Thoracic aorta (tissue), 2 donors: Measurements from ENCODE around the gene ZNF213. TPM values are rescaled to one million over a fixed set of nuclear protein-coding genes. Genes with fewer than 3 reads are reported as not detected.

ENCODE experiments used
- ATAC-seq: fragments of 150-250 bp; one replicate; pipeline ENCODE4 v1.8.0; 2017; ENCODE audit warnings: low read depth; ENCODE audit not compliant: insufficient number of reproducible peaks, low FRiP score
- DNase-seq: peaks from one replicate; pipeline ENCODE4 v3.0.0-alpha.2; 2020; ENCODE audit warnings: low spot score
- H3K27ac ChIP-seq, 2 donors: fragments of 200-600 bp; sonication (generic); 1 replicate in 1 of 2; 2 replicates in 1 of 2; pipeline ENCODE4 v1.5.1; 2016; ENCODE audit warnings: mild to moderate bottlenecking in 2 of 2, moderate library complexity in 2 of 2
- H3K27me3 ChIP-seq: fragments of 200-600 bp; sonication (generic); replicated peaks from 2 replicates; pipeline ENCODE4 v1.6.0; 2016; ENCODE audit warnings: mild to moderate bottlenecking; ENCODE audit not compliant: insufficient read depth
- H3K36me3 ChIP-seq: fragments of 200-600 bp; sonication (generic); one replicate; pipeline ENCODE4 v1.5.1; 2016
- H3K4me1 ChIP-seq, 2 donors: fragments of 200-600 bp; sonication (generic); 1 replicate in 1 of 2; 2 replicates in 1 of 2; pipeline versions ENCODE4 v1.5.1 to v1.6.0; 2016; ENCODE audit warnings: low read depth in 2 of 2, mild to moderate bottlenecking in 1 of 2; ENCODE audit not compliant: control insufficient read depth in 1 of 2
- H3K4me3 ChIP-seq: fragments of 200-600 bp; sonication (generic); 2 replicates; pipeline ENCODE4 v1.5.1; 2016; ENCODE audit warnings: mild to moderate bottlenecking
- H3K9me3 ChIP-seq: fragments of 200-600 bp; sonication (generic); 2 replicates; pipeline ENCODE4 v1.5.1; 2016
- CTCF ChIP-seq: fragments of 200-600 bp; sonication (generic); IDR thresholded peaks from one replicate; pipeline ENCODE4 v1.5.1; 2019; ENCODE audit warnings: antibody characterized with exemption
- total RNA-seq, 2 donors: library from RNA; depleted of rRNA; stranded (reverse); fragments of >200 nt; gene quantifications; one replicate each; pipeline versions ENCODE4 v1.1.0 to v1.2.3, GENCODE V29; 2016

The ZNF213 gene
- total RNA-seq, 2 donors from 2014 or later = 5.9 to 16.2 TPM

- DNase-seq (no peak), ATAC-seq (no peak)
- peaks cover 20% of the 10 kb centered on the region for H3K36me3 ChIP-seq
These were observed 19.8 kb upstream of the ZNF213 start for GRCh38 chr16:3115003-3115402.

GRCh38 chr16:3115561-3115960 lies 19.3 kb upstream of the ZNF213 start:
- Histone ChIP-seq H3K27me3 (no peaks in the 10 kb centered on the region), H3K9me3 (no peaks in the 10 kb centered on the region), H3K4me1 (peaks cover 11 to 33% of the 10 kb centered on the region in 2 donors), H3K36me3 (peaks cover 23% of the 10 kb centered on the region), H3K27ac (no peak overlapping the region), H3K4me3 (no peak overlapping the region)
- DNase-seq = no peak
- TF ChIP-seq CTCF = no peak
- no peak for ATAC-seq

More at GRCh38 chr16:3115003-3115402, 19.8 kb upstream of the ZNF213 start:
- no peak for TF ChIP-seq CTCF
- H3K27ac ChIP-seq = no peak overlapping the region
- H3K4me3 ChIP-seq = no peak overlapping the region
- no peaks in the 10 kb centered on the region for H3K27me3 ChIP-seq
- H3K9me3 ChIP-seq = no peaks in the 10 kb centered on the region
- peaks cover 11 to 33% of the 10 kb centered on the region in 2 donors for H3K4me1 ChIP-seq

GRCh38 chr16:3118204-3118790 lies 16.5 kb upstream of the ZNF213 start:
- Histone ChIP-seq H3K4me1 (peaks cover 10 to 18% of the 10 kb centered on the region in 2 donors), H3K36me3 (peaks cover 23% of the 10 kb centered on the region), H3K9me3 (no peaks in the 10 kb centered on the region), H3K4me3 (no peak overlapping the region), H3K27ac (no peak overlapping the region), H3K27me3 (no peaks in the 10 kb centered on the region)
- TF ChIP-seq CTCF = no peak
- ATAC-seq (no peak), DNase-seq (no peak)

GRCh38 chr16:3118846-3119245 lies 16.0 kb upstream of the ZNF213 start:
- Histone ChIP-seq H3K4me1 (peaks cover 4 to 18% of the 10 kb centered on the region in 2 donors), H3K4me3 (no peak overlapping the region), H3K36me3 (peaks cover 23% of the 10 kb centered on the region), H3K27ac (no peak overlapping the region), H3K27me3 (no peaks in the 10 kb centered on the region), H3K9me3 (no peaks in the 10 kb centered on the region)
- TF ChIP-seq CTCF = no peak
- ATAC-seq (no peak), DNase-seq (no peak)

- no peak for TF ChIP-seq CTCF
- DNase-seq = no peak
- peaks cover 23% of the 10 kb centered on the region for H3K36me3 ChIP-seq
- no peaks in the 10 kb centered on the region for H3K27me3 ChIP-seq
- peaks cover 0 to 15% of the 10 kb centered on the region in 2 donors for H3K4me1 ChIP-seq
- H3K9me3 ChIP-seq = no peaks in the 10 kb centered on the region
- ATAC-seq = no peak
- no peak overlapping the region for H3K27ac ChIP-seq
- H3K4me3 ChIP-seq = no peak overlapping the region
These were observed 15.5 kb upstream of the ZNF213 start for GRCh38 chr16:3119286-3119685.
